Limb (tissue), 2 donors: ENCODE measurements around the gene PIGU.

Experiments used
- DNase-seq, 2 donors: peaks; one replicate each; pipeline ENCODE4 v3.0.0-alpha.2; 2016; ENCODE audit errors: extremely low spot score in 2 of 2

PIGU gene

DNA sequence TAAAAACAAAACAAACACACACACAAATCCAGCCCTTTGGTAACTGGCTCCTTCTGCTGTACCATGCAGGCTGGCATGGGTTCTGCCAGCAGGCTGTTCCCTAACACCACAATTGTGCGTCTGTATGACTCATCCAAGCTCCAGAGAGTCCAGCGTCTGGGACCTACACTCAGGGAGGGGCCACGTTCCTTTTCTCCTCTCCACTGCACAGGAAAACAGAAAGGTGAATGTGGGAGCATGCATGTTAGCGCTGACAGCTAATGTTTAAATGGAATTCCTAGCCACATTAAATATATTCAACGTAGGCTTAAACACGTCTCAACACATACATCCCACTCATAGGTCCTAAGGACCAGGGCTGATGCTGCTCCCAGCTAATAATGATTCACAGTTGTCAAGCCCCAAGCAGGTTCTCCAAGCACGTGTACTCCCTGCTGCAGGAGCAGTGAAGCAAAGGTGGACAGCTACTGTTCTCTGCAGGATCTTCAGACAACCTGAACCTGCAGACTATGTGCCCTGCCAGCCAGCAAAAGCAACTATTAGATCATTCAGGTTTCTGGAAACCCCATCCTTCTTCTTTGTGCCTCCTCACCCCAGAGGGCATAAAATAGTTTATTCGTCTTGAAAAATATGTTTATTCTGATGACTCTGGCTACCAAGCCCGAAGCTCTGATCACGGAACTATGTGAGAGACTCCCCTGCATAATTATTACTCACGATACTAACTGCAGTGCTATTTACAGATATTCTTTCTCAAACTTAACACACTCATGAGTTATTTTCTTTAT is 97.5 kb downstream of the PIGU start:
- no peak for DNase-seq

DNA sequence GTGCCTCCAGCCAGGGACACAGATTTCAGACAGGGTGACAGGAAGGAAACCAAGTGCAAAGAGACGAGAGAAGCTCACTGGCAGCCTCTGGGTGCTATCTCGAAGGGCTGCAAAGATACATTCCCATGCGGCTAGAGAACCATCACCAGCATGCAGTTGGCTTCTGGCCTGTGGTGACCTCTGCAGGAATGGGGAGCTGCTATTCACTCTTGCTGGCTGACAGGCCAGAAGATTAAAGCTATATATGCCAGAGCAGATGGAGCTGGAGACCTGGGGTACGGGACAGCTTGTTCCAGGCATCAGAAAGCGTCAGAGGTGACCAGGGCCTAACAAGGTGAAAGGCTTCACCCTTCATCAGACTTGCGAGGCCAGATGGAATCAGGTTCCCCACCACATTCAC is 98.4 kb downstream of the PIGU start:
- DNase-seq: no peak

DNA sequence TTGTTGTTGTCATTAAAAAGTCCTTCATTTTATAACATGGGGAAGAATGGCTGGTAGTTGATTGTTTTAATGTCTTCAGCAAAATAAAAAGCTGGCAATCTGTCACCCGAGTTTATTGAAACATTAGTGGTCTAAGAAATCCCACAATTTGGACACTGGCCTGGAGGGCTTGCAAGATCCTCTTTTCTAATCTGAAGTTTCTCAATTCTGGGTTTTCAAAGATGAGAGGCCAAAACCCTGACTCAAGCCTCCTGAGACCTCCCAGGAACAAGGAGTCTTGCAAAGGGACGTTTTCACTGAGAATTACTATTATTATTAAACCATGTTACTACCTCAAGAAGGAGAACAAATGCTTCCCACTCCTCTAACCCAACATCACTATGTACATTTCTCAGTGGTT is 98.9 kb downstream of the PIGU start:
- no peak for DNase-seq

DNA sequence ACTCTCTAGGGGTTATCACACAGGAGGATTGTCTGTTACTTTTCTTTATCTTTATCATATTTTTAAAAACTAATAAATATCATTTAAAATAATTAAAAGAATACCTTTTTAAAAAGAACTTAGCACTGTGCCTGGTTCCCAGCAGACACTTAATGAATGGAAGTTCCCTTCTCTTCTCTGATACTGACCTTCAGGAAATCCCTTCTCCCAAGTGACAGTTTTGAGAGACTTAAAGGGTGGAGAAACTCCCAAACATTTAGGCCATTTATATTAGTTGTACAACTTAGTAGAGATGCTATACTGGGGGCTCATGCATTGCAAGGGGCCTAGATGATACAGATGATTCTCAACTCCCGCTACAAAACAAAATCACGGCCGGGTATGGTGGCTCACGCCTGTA is 99.8 kb downstream of the PIGU start:
- DNase-seq: no peak

DNA sequence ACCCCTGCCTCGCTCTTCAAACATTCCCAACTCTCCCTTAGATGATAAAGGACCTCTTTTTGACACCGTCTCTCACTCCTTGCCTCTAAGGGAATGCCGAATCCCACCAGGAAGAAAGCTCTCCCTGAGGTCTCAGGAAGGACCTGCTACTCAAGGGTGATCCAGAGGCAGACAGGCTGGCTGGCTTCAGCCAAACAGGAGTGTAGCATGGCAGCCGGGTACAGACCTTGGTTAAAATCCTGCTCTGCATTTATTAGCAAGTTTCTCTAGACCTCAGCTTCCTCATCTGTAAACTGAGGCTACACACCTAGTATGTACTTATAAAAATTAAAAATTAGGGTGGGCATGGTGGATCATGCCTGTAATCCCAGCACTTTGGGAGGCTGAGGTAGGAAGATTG is 101.1 kb downstream of the PIGU start:
- DNase-seq: no peak

DNA sequence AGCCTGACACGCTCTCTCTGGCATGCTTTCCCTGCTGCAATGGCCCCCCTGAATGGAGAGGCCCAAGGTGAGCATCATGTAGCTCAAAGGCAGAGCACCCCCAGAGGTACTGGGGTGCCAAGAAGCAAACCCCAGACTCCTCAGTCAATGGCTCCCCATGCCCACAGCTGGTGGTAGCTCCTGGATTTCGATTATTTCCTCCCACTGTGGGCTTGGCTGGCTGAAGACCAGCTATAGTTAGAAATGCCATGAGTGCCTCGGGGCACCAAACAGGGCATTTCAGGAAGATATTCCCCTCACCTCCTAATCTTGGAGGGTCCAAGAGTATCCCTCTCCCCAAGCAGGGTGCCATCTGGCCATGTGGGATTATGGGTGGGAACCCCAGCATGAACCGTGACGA is 101.6 kb downstream of the PIGU start:
- DNase-seq: no peak

DNA sequence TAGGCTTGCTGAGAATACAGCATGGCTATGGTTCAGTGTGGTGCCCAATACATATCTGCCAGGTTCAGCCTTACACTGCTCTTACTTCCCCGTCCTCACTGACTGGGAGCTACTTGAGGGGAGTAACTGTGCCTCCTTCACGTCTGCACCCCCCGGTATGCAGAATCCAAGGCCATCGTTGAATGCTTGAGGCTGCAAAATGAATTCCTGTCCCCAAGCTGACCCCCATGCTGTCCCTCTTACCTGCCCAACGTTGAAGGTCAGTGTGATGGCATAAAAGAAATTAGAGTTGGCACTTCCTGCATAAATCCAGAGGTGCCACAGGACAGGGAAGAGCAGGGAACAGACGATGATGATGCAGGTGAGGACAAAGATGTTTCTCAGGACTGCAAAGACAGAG is 102.0 kb downstream of the PIGU start:
- DNase-seq: no peak

DNA sequence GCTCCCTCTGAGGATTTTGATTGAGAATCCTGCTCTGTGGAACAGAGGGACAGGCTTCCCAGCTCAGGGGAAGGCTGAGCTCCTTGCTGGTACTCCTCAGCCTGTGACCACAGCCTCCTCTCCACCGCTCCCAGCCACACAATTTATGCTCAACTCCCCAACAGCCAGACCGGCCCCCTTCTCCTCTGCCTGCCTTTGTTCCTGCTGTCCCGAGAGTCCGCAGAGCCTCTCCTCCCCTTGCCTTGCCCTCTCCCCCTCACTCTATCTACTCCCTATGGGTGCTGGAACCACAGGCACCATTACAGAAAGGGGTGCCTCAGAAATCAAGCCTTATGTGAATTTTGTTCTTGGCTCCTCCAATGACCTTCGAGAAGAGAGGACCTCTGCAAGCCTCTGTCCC is 102.5 kb downstream of the PIGU start:
- no peak for DNase-seq

DNA sequence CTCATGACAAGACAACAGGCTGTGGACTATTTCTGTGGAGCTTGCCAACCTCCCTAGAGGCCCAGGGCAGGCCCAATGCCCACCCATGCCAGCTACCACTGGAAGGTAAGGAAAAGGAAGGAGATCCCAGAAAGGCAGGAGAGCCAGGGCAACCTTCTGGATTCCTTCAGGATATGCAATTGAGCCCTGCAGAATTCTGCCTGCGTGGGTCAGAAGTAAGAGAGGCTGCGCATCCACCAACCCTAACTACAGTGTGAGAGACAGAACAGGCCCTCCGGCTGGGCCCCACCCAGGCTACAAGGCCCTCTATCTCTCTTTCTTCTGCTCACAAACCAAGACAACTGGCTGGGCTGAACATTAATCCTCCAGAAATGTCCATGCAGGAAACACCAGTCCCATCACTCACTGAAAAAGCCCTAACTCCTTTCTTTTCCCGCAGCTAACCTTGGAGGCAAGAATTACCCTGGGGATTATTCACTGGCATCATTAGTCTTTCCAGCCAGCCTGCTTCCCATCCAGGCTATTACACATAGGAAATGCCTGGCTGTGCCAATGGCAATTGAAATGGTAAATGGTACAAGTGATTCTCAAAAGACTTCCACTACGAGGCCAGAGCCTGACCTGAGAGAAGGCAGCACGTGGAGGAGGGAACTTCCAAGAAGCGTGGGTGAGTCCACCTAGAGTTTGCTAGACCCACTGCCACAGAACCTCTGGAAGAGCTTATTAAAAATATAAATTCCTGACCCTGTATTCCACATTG is 103.2 kb downstream of the PIGU start:
- no peak for DNase-seq

DNA sequence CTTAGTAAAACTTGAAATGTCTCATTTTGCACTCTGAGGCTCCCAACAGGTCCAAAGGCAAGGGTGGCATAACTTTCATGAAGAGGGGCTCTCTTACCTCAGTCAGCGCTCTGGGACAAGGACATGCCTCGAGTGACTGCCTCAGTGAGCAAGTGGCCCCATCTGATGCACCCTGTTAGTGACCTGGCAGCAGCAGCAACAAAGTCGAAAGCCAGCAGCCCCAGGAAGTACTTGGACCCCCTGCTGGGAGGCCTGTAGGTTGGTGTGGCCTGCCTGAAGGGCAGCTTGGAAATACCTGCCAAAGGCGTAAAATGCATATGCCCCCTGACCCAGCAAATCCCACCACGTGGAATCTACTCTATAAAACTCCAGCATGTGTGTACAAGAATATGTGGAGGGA is 105.1 kb downstream of the PIGU start:
- no peak for DNase-seq

DNA sequence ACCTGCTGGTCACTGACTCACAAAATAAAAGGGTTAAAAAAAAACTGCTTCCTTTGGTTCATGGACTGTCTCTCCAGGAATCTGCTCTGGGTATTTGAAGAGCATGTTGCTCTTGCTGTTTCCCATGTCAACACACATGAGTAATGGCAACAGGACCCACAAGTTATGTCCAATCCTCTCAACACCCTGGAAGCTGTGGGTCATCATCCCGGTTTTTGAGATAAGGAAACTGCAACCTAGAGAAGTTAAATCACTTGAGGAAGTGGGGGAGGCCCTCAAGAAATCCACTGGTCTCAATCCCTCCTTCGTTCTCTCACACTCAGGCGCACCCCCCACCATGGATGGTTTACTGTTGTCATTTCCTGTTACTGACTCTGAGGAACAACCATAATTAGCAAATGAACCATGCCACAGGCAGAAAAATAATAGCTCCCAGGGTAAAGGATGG is 106.0 kb downstream of the PIGU start:
- no peak for DNase-seq

DNA sequence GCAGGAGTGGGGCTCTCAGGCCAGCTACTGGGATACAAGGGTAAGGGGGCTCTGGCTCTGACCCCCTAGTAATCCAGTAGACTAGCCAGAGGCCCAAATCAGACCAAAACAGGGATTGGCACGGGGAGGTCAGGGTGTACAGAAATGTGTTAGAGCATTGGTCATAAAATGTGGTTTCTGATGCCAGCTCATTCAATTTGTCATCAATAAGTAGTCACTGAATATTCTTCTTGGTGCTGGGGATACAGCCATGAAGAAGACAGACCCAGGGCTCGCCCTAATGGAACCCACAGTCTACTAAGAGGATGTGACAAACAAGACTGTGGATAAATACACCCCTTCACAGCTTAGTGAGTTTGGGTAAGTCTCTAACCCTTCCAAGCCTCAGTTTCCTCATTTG is 107.3 kb downstream of the PIGU start:
- no peak for DNase-seq

DNA sequence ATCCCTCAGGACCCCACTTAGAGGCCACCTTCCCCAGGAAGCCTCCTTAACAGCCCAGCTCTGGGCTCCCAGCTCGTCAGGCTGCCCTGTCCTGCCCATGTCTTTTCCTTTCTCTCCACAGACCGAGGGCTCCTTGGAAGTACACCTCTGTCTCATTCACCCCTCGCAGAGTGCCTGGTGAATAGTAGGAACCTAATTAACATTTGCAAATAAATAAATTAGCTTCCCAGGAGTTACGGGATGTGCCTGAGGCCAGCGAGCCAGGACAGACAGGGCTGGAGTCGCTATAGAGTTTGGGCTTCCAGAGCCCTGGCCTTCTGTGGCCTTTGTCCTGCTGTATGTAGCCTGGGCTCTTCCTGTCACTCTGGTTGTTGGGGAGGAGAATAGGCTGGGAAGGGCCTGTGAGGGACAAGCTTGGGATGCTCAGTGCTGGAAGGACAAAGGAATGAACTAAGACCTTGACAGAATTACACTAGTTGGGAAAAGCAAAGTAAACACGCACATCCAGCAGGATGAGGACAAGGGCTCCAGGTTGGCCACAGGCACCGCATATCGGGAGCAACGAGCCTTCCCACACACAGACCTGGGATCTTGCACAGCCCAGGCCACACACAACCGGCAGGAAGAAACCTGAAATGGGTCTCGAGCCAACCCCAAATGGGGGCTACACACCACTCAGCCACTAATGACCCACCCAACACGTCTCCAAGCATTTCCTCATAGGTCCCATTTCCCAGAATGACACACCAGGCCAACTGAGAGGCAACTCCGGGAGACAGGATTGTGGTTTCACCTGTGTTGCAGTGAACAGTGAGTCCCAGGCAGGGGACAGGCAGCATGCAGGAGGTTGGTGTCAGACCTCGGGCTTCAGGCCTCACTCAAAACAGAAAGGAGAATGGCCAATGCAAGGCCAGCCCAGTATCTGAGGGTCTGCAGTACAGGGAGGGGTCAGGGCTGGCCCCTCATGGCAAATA is 108.7 kb downstream of the PIGU start:
- DNase-seq: no peak

DNA sequence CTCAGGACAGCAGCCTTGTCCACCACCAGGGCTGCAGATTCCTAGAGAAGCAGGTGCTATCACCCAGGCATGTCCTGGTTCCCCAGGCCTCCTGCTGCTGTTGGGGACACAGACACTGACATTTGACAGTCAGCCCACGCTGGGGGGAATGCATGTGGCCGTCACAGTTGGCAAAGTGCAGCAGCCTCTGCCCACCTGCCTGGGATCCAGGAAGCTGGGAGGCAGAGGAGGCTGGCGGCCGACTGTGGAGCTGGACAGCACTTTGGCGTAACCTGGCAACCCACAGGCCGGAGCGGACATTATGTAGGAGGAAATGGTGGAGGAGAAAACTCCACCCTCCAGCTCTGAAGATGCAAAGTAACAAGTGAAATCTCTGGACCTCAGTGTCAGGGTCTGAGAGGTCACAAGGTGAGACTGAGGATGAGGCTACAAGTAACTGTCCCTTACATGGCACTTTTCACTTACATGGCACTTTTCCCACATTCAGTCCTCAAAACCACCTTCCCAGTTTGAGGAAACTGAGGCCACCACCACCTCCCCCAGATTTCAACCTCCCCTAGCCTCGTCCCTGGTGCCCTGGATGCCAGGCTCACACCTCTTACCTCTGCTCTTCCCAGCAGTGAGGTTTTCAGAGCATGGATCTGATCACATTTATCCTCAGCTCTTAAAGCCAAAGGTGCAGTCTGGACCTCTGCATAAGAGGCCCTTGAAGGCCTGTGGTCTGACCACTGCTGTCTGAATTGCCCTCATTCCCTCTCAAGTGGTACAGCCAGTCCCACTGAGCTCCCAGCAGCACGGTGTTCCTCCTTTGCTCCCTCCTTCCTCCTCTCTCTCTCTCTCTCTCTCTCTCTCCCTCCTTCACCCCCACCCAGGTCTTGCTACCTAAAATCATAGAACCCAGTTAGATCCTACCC is 109.7 kb downstream of the PIGU start:
- no peak for DNase-seq

DNA sequence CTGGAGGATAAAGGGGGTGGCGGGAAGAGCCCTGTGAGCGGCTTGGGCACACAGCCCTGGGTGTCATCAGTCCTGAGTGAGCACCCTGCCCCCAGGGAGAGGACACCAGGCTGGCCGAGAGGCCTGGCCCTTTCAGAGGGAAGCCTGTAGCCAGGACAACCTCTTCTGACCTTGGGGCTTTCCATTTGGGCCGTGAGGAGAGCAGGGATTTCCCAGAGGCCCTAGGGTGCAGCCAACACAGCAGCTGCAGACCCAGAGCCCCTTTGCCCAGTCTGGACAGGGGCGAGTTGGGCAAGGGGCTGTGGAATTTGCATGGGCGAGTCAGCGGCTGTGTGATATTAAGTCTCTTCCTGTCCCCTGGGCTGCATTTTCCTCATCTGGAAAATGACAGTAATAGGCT is 112.1 kb downstream of the PIGU start:
- DNase-seq: no peak

DNA sequence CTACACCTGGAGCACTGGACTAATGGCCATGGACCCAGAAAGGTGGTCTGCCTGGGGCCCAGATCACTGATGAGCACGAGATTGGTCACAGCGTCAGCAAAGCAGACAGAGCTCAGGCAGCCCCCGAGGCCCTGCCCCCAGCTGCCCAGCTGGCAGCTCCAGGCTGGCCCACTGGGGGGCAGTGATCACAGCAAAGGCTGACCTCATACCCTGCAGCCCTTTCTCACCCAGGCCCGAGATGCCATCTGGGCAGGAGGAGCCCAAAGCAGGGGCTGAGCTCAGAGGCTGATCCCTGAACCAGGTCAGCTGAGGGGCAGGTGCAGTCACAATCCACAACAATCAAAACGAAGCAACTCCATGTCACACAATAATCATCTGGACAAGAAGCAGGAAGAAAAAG is 114.3 kb downstream of the PIGU start:
- no peak for DNase-seq

DNA sequence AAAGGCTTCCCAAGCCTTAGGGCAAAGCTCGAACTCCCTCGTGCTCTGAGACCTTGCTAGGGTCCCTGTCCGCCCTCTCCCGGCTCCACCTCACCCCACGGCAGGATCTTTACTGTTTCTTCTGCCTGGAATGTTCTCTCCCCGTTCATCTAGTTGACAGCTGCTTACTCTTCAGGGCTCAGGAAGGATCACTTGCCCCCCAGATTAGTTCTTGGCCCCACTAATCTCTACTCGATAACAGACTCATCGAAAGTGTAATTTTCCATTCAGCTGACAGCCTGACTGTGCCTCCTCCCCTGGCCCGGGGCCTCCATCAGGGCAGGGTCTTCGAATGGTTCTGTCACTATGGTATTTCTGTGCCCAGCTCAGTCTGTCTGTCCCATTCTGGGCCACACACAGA is 115.2 kb downstream of the PIGU start:
- no peak for DNase-seq

DNA sequence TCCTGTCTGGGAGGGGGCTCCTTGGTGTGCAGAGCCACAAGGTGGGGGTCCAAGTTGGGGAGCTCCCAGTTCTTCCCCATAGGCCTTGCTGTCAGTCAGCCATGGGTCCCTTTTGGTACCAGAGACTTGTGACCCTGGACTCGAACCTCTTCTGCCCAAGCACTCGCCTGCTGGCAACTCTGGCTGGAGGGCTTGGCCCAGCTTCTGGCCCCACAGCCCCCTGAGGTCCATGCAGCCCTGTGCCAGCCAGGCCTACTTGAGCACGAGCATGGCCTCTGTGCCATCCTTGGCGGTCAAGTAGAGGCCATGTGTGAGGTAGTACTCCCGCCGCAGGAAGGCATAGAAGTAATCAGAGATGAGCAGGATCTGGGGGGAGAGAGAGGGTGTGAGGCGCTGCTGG is 116.3 kb downstream of the PIGU start:
- no peak for DNase-seq

DNA sequence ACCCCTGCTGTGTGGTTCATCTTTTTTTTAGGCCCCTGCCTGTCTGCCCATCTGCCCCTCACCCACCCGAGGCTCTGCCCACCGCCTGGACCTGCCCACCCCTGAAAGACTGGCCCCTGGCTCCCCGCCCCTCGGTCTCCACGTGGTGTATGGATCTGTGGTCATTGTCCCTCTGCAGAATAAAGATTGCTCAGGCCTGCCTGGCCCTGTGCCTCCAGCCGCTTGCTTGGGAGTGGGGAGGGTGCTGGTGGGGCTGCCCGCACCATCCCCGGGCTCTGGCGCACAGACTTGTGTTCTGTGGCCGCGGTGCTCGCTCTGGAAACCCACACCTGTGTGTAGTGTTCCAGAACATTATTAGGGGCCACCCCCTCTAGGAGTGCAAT is 116.8 kb downstream of the PIGU start:
- DNase-seq: no peak

DNA sequence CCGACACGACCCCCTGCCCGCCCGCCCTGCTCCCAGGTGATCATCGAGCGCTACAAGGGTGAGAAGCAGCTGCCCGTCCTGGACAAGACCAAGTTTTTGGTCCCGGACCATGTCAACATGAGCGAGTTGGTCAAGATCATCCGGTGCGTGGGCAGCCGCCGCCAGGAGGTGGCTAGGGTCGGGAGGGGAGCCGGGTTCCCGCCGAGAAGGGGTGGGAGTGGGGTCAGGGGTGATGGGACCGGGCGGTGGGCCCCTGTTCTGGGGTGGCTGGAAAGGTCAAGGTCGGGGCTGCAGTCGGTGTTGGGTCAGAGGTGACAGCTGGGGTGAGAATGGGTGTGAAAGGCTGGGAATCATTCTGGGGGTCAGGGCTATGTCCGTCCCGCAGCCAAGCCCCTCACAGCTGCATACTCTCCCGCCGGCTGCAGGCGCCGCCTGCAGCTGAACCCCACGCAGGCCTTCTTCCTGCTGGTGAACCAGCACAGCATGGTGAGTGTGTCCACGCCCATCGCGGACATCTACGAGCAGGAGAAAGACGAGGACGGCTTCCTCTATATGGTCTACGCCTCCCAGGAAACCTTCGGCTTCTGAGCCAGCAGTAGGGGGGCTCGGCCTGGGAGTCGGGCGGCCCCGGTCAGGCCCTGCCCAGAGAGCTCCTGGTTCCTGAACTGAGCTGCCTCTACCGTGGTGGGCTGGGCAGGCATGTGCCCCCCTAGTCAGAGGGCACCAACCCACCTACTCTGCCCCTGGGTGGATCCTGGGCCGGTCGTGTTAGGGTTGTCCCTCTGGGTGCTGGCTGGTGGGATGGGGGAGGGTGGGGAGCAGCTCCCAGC is 117.4 kb downstream of the PIGU start:
- no peak for DNase-seq
